Neural cell (in vitro differentiated cells): ENCODE data around the gene TMEM132E. TPM values are rescaled to one million over a fixed set of nuclear protein-coding genes. Genes with fewer than 3 reads are reported as not detected.

Experiments used
- H2AFZ ChIP-seq: fragments of 200-600, 300-800 bp; sonication (generic), shearing (Covaris generic); 2 replicates; pipeline ENCODE4 v1.6.0; 2014; ENCODE audit warnings: low read depth, mild to moderate bottlenecking, antibody characterized with exemption, low read length, moderate library complexity
- H3F3A ChIP-seq: fragments of 200-600 bp; shearing (Covaris generic); 2 replicates; pipeline ENCODE4 v1.6.1; 2016; ENCODE audit warnings: mild to moderate bottlenecking, moderate library complexity, mixed read lengths, antibody characterized with exemption, low read length; ENCODE audit not compliant: insufficient read depth, poor library complexity, severe bottlenecking
- H3K27ac ChIP-seq: fragments of 200-600, 300-800 bp; sonication (generic), shearing (Covaris generic); 2 replicates; pipeline ENCODE4 v1.5.1; 2014; ENCODE audit warnings: mild to moderate bottlenecking, low read length, moderate library complexity
- H3K27me3 ChIP-seq: fragments of 300-800, 200-600 bp; sonication (generic), shearing (Covaris generic); 2 replicates; pipeline ENCODE4 v1.6.0; 2014; ENCODE audit warnings: mild to moderate bottlenecking, low read depth, low read length, moderate library complexity; ENCODE audit not compliant: insufficient read depth
- H3K36me3 ChIP-seq: fragments of 300-800, 200-600 bp; sonication (generic), shearing (Covaris generic); 2 replicates; pipeline ENCODE4 v1.5.1; 2014; ENCODE audit warnings: mild to moderate bottlenecking, antibody characterized with exemption, low read length, moderate library complexity; ENCODE audit not compliant: insufficient read depth
- H3K4me2 ChIP-seq: fragments of 300-800, 200-600 bp; sonication (generic), shearing (Covaris generic); 2 replicates; pipeline ENCODE4 v1.6.0; 2014; ENCODE audit warnings: mild to moderate bottlenecking, low read length
- H3K4me3 ChIP-seq: fragments of 300-800, 200-600 bp; sonication (generic), shearing (Covaris generic); 2 replicates; pipeline ENCODE4 v1.5.1; 2014; ENCODE audit warnings: mild to moderate bottlenecking, low read length, moderate library complexity
- H3K79me2 ChIP-seq: fragments of 200-600 bp; shearing (Covaris generic); replicated peaks from 2 replicates; pipeline ENCODE4 v1.6.0; 2014; ENCODE audit warnings: mild to moderate bottlenecking, low read length, moderate library complexity; ENCODE audit not compliant: insufficient read depth
- H3K9ac ChIP-seq: fragments of 300-800, 200-600 bp; sonication (generic), shearing (Covaris generic); 2 replicates; pipeline ENCODE4 v1.6.1; 2016; ENCODE audit warnings: mild to moderate bottlenecking, low read length, mixed read lengths
- H3K9me2 ChIP-seq: fragments of 200-600 bp; shearing (Covaris generic); 2 replicates; pipeline ENCODE4 v1.6.1; 2016; ENCODE audit warnings: mild to moderate bottlenecking, low read length, mixed read lengths; ENCODE audit not compliant: insufficient read depth
- H3K9me3 ChIP-seq: fragments of 200-600, 300-800 bp; sonication (generic), shearing (Covaris generic); 2 replicates; pipeline ENCODE4 v1.6.1; 2016; ENCODE audit warnings: mild to moderate bottlenecking, mixed run types, low read length, moderate library complexity, mixed read lengths
- H4K20me1 ChIP-seq: fragments of 200-600 bp; shearing (Covaris generic); 2 replicates; pipeline ENCODE4 v1.6.1; 2016; ENCODE audit warnings: mild to moderate bottlenecking, mixed run types; ENCODE audit not compliant: insufficient read depth
- EP300 ChIP-seq: fragments of 450-650 bp; conservative IDR thresholded peaks from 2 replicates; pipeline ENCODE4 v1.6.1; 2014; ENCODE audit warnings: antibody characterized with exemption, mild to moderate bottlenecking, moderate library complexity; ENCODE audit not compliant: poor library complexity, severe bottlenecking
- EZH2 ChIP-seq: fragments of 200-600, 300-800 bp; shearing (Covaris generic), sonication (generic); IDR thresholded peaks from 2 replicates; pipeline ENCODE4 v1.6.1; 2014; ENCODE audit warnings: antibody characterized with exemption, low read length, borderline replicate concordance, mild to moderate bottlenecking; ENCODE audit not compliant: insufficient read depth, poor library complexity, severe bottlenecking
- MXI1 ChIP-seq: fragments of 450-650 bp; conservative IDR thresholded peaks from 2 replicates; pipeline ENCODE4 v1.6.1; 2014; ENCODE audit warnings: antibody characterized with exemption, mild to moderate bottlenecking; ENCODE audit not compliant: poor library complexity, severe bottlenecking
- POLR2AphosphoS5 ChIP-seq: IDR thresholded peaks from 2 replicates; pipeline ENCODE4 v1.6.1; 2012
- RAD21 ChIP-seq: fragments of 450-650 bp; conservative IDR thresholded peaks from 2 replicates; pipeline ENCODE4 v1.6.1; 2014; ENCODE audit warnings: antibody characterized with exemption, mild to moderate bottlenecking, moderate library complexity
- SMC3 ChIP-seq: fragments of 450-650 bp; conservative IDR thresholded peaks from 2 replicates; pipeline ENCODE4 v1.6.1; 2014; ENCODE audit warnings: antibody characterized with exemption, mild to moderate bottlenecking, moderate library complexity; ENCODE audit not compliant: poor library complexity
- TAF1 ChIP-seq: IDR thresholded peaks from 2 replicates; pipeline ENCODE4 v1.6.1; 2012; ENCODE audit warnings: low read depth
- polyA plus RNA-seq: library from polyadenylated mRNA; depleted of rRNA; stranded (reverse); fragments of >200 nt; gene quantifications from 2 replicates; pipeline ENCODE4 v1.2.3, GENCODE V29; 2014
- TF ChIP-seq, protein P1 (sequence below): IDR thresholded peaks from 2 replicates; pipeline ENCODE4 v1.6.1; 2012; ENCODE audit warnings: borderline replicate concordance
- TF ChIP-seq, protein P2 (sequence below): fragments of 450-650 bp; IDR thresholded peaks from 2 replicates; pipeline ENCODE4 v1.5.1; 2014; ENCODE audit warnings: antibody characterized with exemption, mild to moderate bottlenecking, moderate library complexity; ENCODE audit not compliant: poor library complexity, severe bottlenecking

Gene TMEM132E
- polyA plus RNA-seq, 1 donor from 2014 or later = 1.8 TPM

DNA sequence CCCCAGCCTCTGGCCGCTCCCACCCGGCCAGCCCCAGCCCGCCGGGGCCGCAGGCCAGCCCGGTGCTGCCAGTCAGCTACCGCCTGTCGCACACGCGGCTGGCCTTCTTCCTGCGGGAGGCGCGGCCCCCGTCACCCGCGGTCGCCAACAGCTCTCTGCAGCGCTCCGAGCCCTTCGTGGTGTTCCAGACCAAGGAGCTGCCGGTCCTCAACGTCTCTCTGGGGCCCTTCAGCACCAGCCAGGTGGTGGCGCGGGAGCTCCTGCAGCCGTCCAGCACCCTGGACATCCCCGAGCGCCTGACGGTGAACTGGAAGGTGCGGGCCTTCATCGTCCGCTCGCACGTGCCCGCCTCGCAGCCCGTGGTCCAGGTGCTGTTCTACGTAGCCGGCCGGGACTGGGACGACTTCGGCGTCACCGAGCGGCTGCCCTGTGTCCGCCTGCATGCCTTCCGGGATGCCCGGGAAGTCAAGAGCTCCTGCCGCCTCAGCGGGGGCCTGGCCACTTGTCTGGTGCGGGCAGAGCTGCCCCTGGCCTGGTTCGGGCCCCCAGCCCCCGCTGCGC is 46.8 kb downstream of the TMEM132E start:
- H3F3A ChIP-seq = no peaks in the 10 kb centered on the region
- H3K79me2 ChIP-seq = no peaks in the 10 kb centered on the region
- no peaks in the 10 kb centered on the region for H3K27me3 ChIP-seq
- no peak overlapping the region for H2AFZ ChIP-seq
- no peak overlapping the region for H3K4me2 ChIP-seq
- no peaks in the 10 kb centered on the region for H4K20me1 ChIP-seq
- TF ChIP-seq SMC3 = no peak
- TF ChIP-seq TAF1 = no peak
- TF ChIP-seq POLR2AphosphoS5 = no peak
- TF ChIP-seq EP300 = no peak
- TF ChIP-seq MXI1 = no peak
- TF ChIP-seq, protein P1, sequence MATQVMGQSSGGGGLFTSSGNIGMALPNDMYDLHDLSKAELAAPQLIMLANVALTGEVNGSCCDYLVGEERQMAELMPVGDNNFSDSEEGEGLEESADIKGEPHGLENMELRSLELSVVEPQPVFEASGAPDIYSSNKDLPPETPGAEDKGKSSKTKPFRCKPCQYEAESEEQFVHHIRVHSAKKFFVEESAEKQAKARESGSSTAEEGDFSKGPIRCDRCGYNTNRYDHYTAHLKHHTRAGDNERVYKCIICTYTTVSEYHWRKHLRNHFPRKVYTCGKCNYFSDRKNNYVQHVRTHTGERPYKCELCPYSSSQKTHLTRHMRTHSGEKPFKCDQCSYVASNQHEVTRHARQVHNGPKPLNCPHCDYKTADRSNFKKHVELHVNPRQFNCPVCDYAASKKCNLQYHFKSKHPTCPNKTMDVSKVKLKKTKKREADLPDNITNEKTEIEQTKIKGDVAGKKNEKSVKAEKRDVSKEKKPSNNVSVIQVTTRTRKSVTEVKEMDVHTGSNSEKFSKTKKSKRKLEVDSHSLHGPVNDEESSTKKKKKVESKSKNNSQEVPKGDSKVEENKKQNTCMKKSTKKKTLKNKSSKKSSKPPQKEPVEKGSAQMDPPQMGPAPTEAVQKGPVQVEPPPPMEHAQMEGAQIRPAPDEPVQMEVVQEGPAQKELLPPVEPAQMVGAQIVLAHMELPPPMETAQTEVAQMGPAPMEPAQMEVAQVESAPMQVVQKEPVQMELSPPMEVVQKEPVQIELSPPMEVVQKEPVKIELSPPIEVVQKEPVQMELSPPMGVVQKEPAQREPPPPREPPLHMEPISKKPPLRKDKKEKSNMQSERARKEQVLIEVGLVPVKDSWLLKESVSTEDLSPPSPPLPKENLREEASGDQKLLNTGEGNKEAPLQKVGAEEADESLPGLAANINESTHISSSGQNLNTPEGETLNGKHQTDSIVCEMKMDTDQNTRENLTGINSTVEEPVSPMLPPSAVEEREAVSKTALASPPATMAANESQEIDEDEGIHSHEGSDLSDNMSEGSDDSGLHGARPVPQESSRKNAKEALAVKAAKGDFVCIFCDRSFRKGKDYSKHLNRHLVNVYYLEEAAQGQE = no peak
- TF ChIP-seq RAD21 = no peak
- no peak for TF ChIP-seq EZH2
- TF ChIP-seq, protein P2, sequence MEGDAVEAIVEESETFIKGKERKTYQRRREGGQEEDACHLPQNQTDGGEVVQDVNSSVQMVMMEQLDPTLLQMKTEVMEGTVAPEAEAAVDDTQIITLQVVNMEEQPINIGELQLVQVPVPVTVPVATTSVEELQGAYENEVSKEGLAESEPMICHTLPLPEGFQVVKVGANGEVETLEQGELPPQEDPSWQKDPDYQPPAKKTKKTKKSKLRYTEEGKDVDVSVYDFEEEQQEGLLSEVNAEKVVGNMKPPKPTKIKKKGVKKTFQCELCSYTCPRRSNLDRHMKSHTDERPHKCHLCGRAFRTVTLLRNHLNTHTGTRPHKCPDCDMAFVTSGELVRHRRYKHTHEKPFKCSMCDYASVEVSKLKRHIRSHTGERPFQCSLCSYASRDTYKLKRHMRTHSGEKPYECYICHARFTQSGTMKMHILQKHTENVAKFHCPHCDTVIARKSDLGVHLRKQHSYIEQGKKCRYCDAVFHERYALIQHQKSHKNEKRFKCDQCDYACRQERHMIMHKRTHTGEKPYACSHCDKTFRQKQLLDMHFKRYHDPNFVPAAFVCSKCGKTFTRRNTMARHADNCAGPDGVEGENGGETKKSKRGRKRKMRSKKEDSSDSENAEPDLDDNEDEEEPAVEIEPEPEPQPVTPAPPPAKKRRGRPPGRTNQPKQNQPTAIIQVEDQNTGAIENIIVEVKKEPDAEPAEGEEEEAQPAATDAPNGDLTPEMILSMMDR = no peak
- no peaks in the 10 kb centered on the region for H3K9me2 ChIP-seq
- H3K9ac ChIP-seq = no peak overlapping the region
- no peak overlapping the region for H3K4me3 ChIP-seq
- no peaks in the 10 kb centered on the region for H3K9me3 ChIP-seq
- H3K36me3 ChIP-seq = no peaks in the 10 kb centered on the region
- H3K27ac ChIP-seq = no peak overlapping the region

DNA sequence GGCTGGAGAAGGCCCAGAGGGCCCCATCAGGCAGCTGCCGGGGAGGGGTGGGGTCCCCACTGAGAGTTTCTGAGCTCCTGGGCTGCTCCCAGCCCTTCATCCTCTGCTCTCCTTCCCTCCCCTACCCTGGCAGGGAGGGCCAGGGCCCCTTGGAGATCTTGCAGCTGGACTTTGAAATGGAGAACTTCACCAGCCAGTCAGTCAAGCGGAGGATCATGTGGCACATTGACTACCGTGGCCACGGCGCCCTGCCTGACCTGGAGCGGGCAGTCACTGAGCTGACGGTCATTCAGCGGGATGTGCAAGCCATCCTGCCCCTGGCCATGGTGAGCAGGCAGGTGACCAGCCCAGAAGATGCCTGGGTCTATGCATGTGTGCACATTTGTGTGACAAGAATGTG is 49.5 kb downstream of the TMEM132E start:
- Histone ChIP-seq H3K9me2 (no peaks in the 10 kb centered on the region), H3K27ac (no peak overlapping the region), H3K27me3 (no peaks in the 10 kb centered on the region), H3K9me3 (no peaks in the 10 kb centered on the region), H3K4me2 (no peak overlapping the region), H4K20me1 (no peaks in the 10 kb centered on the region), H3K4me3 (no peak overlapping the region), H3F3A (no peaks in the 10 kb centered on the region), H3K79me2 (no peaks in the 10 kb centered on the region), H3K36me3 (no peaks in the 10 kb centered on the region), H3K9ac (no peak overlapping the region), H2AFZ (no peak overlapping the region)
- TF ChIP-seq, protein P1 = no peak
- no peak for TF ChIP-seq MXI1
- TF ChIP-seq EP300 = no peak
- TF ChIP-seq TAF1 = no peak
- no peak for TF ChIP-seq RAD21
- no peak for TF ChIP-seq POLR2AphosphoS5
